GM21576 (cell line): ENCODE results near the gene LRG1.

Experiments
- ATAC-seq: cut with Tn5 transposase; IDR thresholded peaks from one replicate; pipeline ENCODE4 v1.9.1; 2021; ENCODE audit warnings: mild to moderate bottlenecking, moderate library complexity; ENCODE audit not compliant: unreplicated experiment

The LRG1 gene

GRCh38 chr19:4497770-4498389 is 42.0 kb downstream of the LRG1 start:
- no peak for ATAC-seq

GRCh38 chr19:4496304-4496703 is 43.5 kb downstream of the LRG1 start:
- ATAC-seq: no peak

- no peak for ATAC-seq
Observed at GRCh38 chr19:4495471-4495870, 44.4 kb downstream of the LRG1 start.

GRCh38 chr19:4494691-4495064 is 45.2 kb downstream of the LRG1 start:
- ATAC-seq: no peak

DNA sequence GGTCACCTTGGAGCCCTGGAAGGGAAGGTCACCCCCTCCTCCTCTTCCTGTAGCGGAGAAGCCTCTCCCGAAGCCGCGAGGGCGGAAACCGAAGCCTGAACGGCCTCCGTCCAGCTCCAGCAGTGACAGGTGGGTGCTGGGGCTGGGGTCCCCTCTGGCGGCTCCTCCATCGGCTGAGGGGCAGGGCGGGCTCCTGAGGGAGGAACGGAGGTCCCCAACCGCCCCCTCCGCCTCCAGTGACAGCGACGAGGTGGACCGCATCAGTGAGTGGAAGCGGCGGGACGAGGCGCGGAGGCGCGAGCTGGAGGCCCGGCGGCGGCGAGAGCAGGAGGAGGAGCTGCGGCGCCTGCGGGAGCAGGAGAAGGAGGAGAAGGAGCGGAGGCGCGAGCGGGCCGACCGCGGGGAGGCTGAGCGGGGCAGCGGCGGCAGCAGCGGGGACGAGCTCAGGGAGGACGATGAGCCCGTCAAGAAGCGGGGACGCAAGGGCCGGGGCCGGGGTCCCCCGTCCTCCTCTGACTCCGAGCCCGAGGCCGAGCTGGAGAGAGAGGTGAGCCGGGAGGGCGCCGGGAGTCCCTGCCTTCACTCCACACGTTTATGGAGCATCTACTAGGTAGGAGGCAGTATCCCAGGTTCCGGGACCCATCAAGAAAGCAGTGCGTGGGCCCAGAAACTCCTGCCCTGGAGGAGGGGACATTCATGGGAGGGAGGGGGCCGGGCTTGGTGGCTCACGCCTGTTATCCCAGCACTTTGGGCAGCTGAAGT is 45.7 kb downstream of the LRG1 start:
- ATAC-seq: no peak

DNA sequence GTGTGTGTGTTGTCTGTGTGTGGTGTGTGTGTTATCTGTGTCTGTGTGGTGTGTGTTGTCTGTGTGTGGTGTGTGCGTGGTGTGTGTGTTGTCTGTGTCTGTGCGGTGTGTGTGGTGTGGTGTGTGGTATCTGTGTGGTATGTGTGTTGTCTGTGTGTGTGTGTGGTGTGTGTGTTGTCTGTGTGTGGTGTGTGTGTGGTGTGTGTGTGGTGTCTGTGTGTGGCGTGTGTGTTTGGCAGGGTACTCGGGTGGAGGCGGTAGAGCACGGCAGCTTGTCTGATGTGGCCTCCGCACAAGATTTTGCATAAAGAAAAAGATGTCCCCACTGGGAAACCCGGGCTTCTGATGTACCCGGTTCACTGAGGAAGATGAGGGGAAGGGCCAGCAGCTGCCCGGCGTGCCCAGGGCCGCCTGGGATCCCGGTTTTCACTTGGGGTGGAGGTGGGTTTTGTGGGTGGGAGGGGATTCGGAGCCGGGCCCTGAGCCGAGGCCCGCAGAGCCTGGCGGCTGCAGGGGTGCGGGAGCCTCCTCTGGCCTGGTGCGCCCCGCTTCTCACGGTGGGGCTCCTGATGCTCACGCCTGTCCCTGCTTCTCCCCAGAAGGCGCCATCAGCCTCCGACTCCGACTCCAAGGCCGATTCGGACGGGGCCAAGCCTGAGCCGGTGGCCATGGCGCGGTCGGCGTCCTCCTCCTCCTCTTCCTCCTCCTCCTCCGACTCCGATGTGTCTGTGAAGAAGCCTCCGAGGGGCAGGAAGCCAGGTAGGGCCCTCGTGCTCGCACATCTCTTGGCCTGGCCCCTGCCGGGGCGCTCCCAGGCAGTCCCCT is 46.5 kb downstream of the LRG1 start:
- ATAC-seq: no peak

- ATAC-seq: no peak
Observed at GRCh38 chr19:4492337-4493103, 47.3 kb downstream of the LRG1 start.

DNA sequence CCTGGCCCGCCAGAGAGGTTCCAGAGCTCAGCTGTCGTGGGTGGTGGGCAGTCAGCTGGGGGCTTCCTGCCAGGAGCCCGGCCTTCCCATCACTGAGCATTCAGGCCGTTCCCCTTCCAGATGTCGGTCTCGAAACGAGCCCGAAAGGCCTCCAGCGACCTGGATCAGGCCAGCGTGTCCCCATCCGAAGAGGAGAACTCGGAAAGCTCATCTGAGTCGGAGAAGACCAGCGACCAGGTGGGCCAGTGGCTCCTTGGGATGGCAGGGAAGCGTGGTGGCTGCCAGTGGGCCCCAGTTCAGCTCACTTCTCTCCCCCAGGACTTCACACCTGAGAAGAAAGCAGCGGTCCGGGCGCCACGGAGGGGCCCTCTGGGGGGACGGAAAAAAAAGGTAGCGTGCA is 48.4 kb downstream of the LRG1 start:
- ATAC-seq: no peak

DNA sequence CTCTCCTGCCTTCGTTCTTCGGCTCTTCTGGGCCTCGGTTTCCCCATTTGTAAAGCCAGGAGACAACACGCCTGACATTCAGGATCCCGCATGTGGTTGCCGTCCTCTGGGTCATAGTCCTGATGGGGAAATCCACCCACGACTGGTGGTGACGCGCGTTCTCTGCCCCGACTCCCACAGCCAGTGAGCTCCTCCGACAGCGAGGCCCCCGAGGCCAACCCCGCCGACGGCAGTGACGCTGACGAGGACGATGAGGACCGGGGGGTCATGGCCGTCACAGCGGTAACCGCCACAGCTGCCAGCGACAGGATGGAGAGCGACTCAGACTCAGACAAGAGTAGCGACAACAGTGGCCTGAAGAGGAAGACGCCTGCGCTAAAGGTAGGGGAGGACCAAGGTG is 51.3 kb downstream of the LRG1 start:
- ATAC-seq: no peak

DNA sequence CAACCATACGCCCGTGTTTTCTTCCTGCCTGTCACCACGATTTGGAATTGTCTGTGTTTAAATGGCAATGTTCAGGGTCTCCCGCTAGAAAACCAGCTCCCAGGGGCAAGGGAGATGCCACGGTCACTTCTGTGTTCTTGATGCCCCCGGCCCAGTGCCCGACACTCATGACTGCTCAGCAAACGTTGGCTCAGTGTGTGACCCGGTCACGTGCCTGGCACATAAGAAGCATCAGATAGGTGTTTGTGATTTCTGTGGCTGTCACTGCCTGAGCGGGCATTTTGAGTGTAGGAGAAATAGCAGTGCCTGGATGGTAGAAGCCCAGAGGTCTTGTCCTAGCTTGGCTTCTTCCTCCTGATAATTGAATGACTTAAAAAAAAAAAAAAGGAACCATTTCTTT is 52.3 kb downstream of the LRG1 start:
- ATAC-seq: no peak
